SU-DHL-6 (cell line): ENCODE data around the gene PUSL1.

ENCODE experiments used
- H2AFZ ChIP-seq: fragments of 200-600 bp; sonication (generic); 2 replicates; pipeline ENCODE4 v1.6.1; 2014; ENCODE audit warnings: low read depth, mild to moderate bottlenecking, moderate library complexity, mixed read lengths, antibody characterized with exemption, low read length; ENCODE audit not compliant: severe bottlenecking
- H3F3A ChIP-seq: fragments of 200-600 bp; shearing (Covaris generic); 2 replicates; pipeline ENCODE4 v1.6.0; 2016; ENCODE audit warnings: antibody characterized with exemption, mild to moderate bottlenecking; ENCODE audit not compliant: insufficient read depth
- H3K27ac ChIP-seq: fragments of 200-600 bp; sonication (generic); 2 replicates; pipeline ENCODE4 v1.5.1; 2016; ENCODE audit warnings: low read depth, mild to moderate bottlenecking, low read length, moderate library complexity, mixed read lengths
- H3K27me3 ChIP-seq: fragments of 200-600 bp; sonication (generic), shearing (Covaris generic); 2 replicates; pipeline ENCODE4 v1.6.0; 2014; ENCODE audit warnings: mild to moderate bottlenecking, low read length
- H3K36me3 ChIP-seq: fragments of 200-600 bp; sonication (generic); 2 replicates; pipeline ENCODE4 v1.6.1; 2014; ENCODE audit warnings: mild to moderate bottlenecking, low read length, mixed read lengths
- H3K4me2 ChIP-seq: fragments of 300-600, 200-600 bp; shearing (Covaris generic), sonication (generic); 2 replicates; pipeline ENCODE4 v1.6.0; 2014; ENCODE audit warnings: low read length, low read depth, mild to moderate bottlenecking; ENCODE audit not compliant: poor library complexity, severe bottlenecking
- H3K4me3 ChIP-seq: fragments of 200-600 bp; sonication (generic); 2 replicates; pipeline ENCODE4 v1.5.1; 2014; ENCODE audit warnings: antibody characterized with exemption, low read length, mild to moderate bottlenecking, mixed read lengths; ENCODE audit not compliant: insufficient read depth, poor library complexity, severe bottlenecking
- H3K79me2 ChIP-seq: fragments of 200-600 bp; sonication (generic); 2 replicates; pipeline ENCODE4 v1.6.1; 2014; ENCODE audit warnings: mild to moderate bottlenecking, low read length, moderate library complexity; ENCODE audit not compliant: insufficient read depth
- H3K9ac ChIP-seq: fragments of 200-600 bp; sonication (generic); 2 replicates; pipeline ENCODE4 v1.7.0; 2014; ENCODE audit warnings: mild to moderate bottlenecking, low read length
- H3K9me2 ChIP-seq: fragments of 200-600 bp; sonication (generic); replicated peaks from 2 replicates; pipeline ENCODE4 v1.6.1; 2014; ENCODE audit warnings: low read length; ENCODE audit not compliant: insufficient read depth
- H3K9me3 ChIP-seq: fragments of 200-600 bp; sonication (generic); 2 replicates; pipeline ENCODE4 v1.6.1; 2014; ENCODE audit warnings: low read length, mixed read lengths; ENCODE audit not compliant: insufficient read depth
- H4K20me1 ChIP-seq: fragments of 200-600 bp; sonication (generic); 2 replicates; pipeline ENCODE4 v1.6.1; 2014; ENCODE audit warnings: low read depth, mild to moderate bottlenecking, antibody characterized with exemption, low read length, moderate library complexity, mixed read lengths
- EZH2phosphoT487 ChIP-seq: fragments of 200-600 bp; sonication (generic), shearing (Covaris generic); conservative IDR thresholded peaks from 2 replicates; pipeline ENCODE4 v1.6.1; 2018; ENCODE audit warnings: mild to moderate bottlenecking, antibody characterized with exemption, low read length, moderate library complexity, mixed read lengths
- TF ChIP-seq, protein P1 (sequence below): fragments of 200-600 bp; sonication (generic); IDR thresholded peaks from one replicate; pipeline ENCODE4 v1.5.1; 2017; ENCODE audit warnings: antibody characterized with exemption, mild to moderate bottlenecking, low read length, moderate library complexity; ENCODE audit not compliant: insufficient read depth, poor library complexity, severe bottlenecking

Gene PUSL1

DNA sequence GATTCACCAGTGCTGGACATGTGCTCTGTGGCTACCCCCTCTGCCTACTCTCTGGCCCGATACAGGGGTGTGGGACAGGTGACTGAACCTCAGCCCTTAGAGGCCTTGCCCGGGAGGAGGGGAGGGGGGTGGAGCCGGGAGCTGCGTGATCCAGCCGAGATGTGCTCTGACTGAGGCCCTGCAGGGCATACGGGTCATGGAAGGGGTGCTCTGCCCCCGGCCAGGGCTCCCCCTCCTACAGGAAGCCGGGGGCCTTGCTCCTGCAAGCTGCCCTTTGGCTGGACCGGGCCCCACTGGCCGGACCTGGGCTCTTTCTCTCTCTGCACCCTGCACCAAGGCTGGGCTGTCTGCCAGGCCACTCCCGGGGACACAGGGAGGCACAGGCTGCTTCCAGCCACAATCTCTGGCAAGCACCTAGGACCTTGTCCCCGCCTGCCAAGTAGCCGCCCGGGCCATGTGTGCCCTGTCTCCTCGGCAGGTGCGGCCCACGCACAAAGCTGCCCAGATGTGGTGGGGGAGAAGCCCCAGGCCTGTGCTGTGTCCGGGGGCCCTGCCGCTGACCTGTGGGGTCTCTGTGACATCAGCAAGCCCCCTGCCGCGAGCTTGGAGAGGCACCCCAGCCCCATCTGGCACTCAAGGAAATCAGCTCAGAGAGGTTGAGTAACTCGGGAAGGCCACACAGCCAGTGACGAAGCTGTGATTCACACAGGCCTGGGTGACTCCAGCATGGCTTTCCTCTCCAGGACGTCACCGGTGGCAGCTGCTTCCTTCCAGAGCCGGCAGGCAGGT, 26.7 kb upstream of the PUSL1 start:
- Histone ChIP-seq H3K9me2 (no peaks in the 10 kb centered on the region), H3K9ac (no peak overlapping the region), H4K20me1 (no peaks in the 10 kb centered on the region), H3K36me3 (no peaks in the 10 kb centered on the region), H3K4me3 (no peak overlapping the region), H3K4me2 (no peak overlapping the region), H3K9me3 (no peaks in the 10 kb centered on the region), H3K27me3 (no peaks in the 10 kb centered on the region), H3K79me2 (no peaks in the 10 kb centered on the region), H3F3A (no peaks in the 10 kb centered on the region), H2AFZ (no peak overlapping the region), H3K27ac (no peak overlapping the region)
- TF ChIP-seq EZH2phosphoT487 = no peak
- TF ChIP-seq, protein P1, sequence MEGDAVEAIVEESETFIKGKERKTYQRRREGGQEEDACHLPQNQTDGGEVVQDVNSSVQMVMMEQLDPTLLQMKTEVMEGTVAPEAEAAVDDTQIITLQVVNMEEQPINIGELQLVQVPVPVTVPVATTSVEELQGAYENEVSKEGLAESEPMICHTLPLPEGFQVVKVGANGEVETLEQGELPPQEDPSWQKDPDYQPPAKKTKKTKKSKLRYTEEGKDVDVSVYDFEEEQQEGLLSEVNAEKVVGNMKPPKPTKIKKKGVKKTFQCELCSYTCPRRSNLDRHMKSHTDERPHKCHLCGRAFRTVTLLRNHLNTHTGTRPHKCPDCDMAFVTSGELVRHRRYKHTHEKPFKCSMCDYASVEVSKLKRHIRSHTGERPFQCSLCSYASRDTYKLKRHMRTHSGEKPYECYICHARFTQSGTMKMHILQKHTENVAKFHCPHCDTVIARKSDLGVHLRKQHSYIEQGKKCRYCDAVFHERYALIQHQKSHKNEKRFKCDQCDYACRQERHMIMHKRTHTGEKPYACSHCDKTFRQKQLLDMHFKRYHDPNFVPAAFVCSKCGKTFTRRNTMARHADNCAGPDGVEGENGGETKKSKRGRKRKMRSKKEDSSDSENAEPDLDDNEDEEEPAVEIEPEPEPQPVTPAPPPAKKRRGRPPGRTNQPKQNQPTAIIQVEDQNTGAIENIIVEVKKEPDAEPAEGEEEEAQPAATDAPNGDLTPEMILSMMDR = no peak

DNA sequence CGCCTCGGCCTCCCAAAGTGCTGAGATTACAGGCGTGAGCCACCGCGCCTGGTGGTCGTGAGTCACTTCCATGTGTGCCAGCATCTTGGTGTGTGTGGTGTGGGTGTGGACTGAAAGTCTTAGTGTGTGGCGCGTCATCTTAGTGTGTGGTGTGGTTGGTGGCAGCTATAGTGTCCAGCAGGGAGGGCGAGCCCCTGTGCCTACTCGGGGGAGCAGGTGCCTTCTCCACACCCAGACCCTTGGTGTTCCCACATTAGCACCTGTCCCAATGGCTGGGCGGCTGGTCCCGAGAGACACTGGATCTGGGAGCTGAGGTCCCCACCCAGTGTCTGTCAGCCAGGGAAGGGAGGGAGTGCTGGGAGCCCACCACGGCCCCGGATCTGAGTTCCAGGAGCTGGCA, 25.4 kb upstream of the PUSL1 start:
- Histone ChIP-seq H3K79me2 (no peaks in the 10 kb centered on the region), H3K27ac (no peak overlapping the region), H3K4me3 (no peak overlapping the region), H3K9me3 (no peaks in the 10 kb centered on the region), H2AFZ (no peak overlapping the region), H3K36me3 (no peaks in the 10 kb centered on the region), H3K4me2 (no peak overlapping the region), H3K9ac (no peak overlapping the region), H3K27me3 (no peaks in the 10 kb centered on the region), H3K9me2 (no peaks in the 10 kb centered on the region), H4K20me1 (no peaks in the 10 kb centered on the region), H3F3A (no peaks in the 10 kb centered on the region)
- TF ChIP-seq, protein P1 = no peak
- TF ChIP-seq EZH2phosphoT487 = no peak

DNA sequence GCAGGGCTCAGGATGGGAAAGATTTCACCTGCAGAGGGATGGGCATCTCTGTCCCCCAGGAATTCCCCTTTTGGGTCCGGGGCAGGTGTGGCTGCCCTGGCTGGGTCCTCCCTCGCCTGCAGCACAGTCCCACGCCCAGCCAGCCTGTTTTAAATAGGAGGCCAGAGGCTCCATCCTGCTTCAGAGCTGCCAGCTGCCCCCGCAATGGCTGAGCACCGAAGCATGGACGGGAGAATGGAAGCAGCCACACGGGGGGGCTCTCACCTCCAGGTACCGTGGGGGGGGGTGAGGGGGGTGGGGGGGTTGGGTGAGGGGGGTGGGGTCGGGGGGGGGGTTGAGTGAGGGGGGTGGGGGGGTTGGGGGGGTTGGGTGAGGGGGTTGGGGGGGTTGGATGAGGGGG, 24.6 kb upstream of the PUSL1 start:
- Histone ChIP-seq H3K79me2 (no peaks in the 10 kb centered on the region), H3F3A (no peaks in the 10 kb centered on the region), H3K9me2 (no peaks in the 10 kb centered on the region), H2AFZ (no peak overlapping the region), H3K9ac (no peak overlapping the region), H3K36me3 (no peaks in the 10 kb centered on the region), H3K27ac (no peak overlapping the region), H3K9me3 (no peaks in the 10 kb centered on the region), H3K4me3 (no peak overlapping the region), H4K20me1 (no peaks in the 10 kb centered on the region), H3K4me2 (no peak overlapping the region), H3K27me3 (no peaks in the 10 kb centered on the region)
- TF ChIP-seq, protein P1 = no peak
- TF ChIP-seq EZH2phosphoT487 = no peak
